ENCODE measurements around the gene MINDY4.

Gene MINDY4

DNA sequence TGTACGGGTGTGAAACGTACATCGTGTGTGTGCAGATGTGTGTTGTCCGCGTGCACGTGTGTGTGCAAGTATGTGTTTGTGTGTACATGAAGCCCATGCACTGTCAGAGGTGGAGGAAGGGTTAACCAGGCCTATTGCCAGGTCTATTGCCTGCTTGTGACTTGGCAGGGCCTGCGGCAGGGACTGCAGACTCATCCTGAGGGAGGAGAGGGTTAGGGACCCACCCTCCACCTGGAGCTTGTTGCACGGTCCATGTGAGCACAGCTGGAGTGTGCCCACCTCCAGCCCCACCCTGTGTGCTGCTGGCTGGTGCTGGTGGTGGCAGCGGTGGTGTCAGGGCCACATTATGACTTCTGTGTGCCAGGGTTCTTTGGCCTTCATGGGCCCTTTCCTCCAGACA, 133.3 kb downstream of the MINDY4 start:
- DNase-seq (ENCODE audit: low read depth) = no peak
- H3K4me3 ChIP-seq (ENCODE audit: control insufficient read depth, low read depth, low read length) = no peak overlapping the region
- TF ChIP-seq, protein P1, sequence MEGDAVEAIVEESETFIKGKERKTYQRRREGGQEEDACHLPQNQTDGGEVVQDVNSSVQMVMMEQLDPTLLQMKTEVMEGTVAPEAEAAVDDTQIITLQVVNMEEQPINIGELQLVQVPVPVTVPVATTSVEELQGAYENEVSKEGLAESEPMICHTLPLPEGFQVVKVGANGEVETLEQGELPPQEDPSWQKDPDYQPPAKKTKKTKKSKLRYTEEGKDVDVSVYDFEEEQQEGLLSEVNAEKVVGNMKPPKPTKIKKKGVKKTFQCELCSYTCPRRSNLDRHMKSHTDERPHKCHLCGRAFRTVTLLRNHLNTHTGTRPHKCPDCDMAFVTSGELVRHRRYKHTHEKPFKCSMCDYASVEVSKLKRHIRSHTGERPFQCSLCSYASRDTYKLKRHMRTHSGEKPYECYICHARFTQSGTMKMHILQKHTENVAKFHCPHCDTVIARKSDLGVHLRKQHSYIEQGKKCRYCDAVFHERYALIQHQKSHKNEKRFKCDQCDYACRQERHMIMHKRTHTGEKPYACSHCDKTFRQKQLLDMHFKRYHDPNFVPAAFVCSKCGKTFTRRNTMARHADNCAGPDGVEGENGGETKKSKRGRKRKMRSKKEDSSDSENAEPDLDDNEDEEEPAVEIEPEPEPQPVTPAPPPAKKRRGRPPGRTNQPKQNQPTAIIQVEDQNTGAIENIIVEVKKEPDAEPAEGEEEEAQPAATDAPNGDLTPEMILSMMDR (IDR thresholded peaks at IDR 0.05; ENCODE audit: control insufficient read depth, insufficient read depth, low read depth, low read length, missing control alignments) = no peak

DNA sequence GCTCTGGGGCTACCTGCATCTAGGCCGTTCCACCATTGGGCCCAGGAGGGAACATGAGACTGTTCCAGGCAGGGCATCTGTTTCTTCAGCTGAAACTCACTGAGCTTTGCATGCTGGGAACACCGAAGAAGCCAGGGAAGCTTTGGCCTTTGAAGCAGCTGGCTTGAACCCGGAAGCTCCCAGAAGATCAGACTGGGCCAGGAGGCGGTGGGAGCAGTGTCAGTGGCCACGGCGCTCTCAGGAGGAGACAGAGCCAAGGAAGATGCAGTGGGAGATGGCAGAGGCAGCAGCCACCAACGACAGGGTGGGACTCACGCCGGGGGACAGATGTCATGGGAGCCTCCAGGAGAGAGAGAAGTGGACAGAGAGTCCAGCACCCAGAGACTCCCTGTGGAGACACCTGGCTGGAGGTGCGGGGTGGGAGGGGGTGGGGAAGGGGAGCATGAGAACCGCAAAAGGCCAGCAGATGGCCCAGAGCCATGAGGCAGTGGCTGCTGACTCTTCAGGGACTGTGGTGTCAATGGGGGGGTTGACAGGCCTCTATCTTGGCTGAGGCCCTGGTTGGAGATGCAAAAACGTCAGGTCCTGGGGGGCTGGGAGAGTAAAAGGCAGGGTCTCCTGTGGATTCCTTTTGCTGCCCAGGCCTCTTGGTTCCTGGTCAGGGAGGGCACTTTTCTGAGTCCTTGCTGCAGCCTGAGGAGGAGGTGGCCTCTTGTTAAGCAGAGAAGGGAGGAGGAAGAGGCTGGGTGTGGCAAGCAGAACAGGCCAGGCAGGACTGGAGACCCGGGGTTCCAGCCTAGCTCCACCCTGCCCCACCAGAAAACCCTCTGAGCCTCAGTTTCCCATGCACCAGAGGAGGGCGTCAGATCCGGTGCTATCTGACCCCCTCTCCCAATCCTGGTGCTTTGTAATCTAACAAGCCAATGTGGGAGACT, 134.1 kb downstream of the MINDY4 start:
- DNase-seq (ENCODE audit: low read depth) = no peak
- TF ChIP-seq, protein P1 (IDR thresholded peaks at IDR 0.05; ENCODE audit: control insufficient read depth, insufficient read depth, low read depth, low read length, missing control alignments) = no peak
- H3K4me3 ChIP-seq (ENCODE audit: control insufficient read depth, low read depth, low read length) = no peak overlapping the region

DNA sequence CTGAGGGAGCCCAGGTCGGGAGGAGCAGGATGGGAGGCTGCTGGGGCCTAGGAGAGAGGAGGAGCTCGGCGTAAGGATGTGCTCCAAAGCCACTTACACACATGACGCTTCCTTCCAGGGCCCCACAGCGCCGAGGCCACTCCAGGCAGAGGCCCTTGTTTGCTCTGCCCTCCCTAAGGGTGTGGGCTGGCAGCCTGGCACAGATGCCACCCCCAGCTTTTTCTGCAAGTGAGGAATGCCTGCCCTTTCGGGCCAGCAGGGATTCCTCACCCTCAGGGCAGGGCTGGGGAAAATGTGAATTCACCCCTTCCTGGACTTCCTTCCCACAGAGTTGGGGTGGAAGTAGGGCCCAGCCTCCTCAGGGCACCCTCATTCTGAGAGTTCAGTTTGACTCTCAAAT, 134.8 kb downstream of the MINDY4 start:
- DNase-seq (ENCODE audit: low read depth) = no peak
- TF ChIP-seq, protein P1 (IDR thresholded peaks at IDR 0.05; ENCODE audit: control insufficient read depth, insufficient read depth, low read depth, low read length, missing control alignments) = no peak
- H3K4me3 ChIP-seq (ENCODE audit: control insufficient read depth, low read depth, low read length) = no peak overlapping the region

DNA sequence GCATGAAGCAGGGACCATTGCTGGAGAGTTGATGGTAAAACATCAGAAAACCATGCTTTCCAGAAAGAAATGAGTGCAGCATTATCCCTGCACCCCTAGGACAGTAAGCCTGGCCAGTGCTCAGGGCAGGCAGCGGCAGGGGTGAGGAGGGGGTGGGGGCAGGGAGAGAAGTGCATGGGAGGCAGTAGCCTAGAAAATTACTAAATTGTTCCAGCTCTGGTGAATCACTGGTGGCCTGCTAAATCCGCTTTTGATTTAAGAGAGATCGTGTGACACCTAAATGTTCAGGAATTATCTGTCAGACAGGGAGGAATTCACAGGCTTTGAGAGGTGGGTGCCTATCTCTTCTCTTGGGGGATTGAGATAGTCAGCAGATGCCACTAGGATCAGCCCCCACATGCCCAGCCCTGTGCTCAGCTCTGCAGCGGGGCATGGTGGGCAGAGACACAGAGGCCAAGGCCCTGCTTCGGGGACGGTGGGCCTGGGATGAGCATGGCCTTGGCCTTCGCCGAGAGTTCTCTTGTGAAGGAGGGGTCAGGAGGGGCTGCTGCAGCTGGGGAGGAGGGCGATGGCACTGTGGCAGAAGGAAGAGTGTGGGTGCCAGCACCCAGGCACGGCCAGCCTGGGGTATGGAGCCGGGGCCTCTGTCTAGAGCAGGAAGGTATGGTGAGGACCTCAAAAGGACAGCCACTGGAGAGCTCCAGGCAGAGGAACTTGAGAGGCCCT, 135.5 kb downstream of the MINDY4 start:
- peak; percentile 43 for DNase-seq (ENCODE audit: low read depth)
- no peak overlapping the region for H3K4me3 ChIP-seq (ENCODE audit: control insufficient read depth, low read depth, low read length)
- TF ChIP-seq, protein P1 (IDR thresholded peaks at IDR 0.05; ENCODE audit: control insufficient read depth, insufficient read depth, low read depth, low read length, missing control alignments) = no peak

DNA sequence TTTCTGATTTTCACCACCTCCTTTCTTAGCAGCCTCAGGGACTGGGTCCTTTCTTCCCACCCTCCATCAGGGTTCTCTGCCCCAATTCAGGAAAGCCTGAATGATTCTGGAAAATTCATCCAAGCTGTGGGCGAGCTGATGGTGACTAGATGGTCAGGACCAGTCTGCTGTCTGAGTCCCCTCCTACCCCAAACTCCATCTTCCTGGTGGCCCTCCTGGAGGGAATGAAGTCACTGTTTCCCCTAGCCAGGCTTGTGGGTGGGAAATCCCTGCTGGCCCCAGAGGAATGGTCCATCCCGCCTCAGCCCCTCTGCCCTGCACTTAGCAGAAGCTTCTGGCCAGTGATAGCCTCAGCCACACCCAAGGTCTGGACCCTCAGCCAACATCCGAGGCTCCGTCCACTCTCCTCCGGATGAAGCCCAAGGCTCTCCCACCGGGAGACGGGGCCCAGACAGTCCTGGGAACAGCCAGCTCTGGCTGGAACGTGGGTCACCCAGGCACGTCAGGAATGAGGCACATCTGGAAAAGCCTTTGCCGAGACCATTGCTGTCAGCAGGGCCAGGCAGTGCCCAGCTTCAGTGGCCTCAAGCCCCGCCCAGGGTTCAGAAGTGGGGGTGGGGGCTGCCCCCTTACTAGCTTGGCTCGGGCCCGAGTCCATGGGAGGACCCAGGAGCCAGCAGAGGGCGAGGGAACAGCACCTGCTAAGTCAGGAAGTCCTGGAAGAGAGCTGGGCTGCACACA, 136.5 kb downstream of the MINDY4 start:
- TF ChIP-seq, protein P1 (IDR thresholded peaks at IDR 0.05; ENCODE audit: control insufficient read depth, insufficient read depth, low read depth, low read length, missing control alignments) = no peak
- DNase-seq (ENCODE audit: low read depth) = no peak

DNA sequence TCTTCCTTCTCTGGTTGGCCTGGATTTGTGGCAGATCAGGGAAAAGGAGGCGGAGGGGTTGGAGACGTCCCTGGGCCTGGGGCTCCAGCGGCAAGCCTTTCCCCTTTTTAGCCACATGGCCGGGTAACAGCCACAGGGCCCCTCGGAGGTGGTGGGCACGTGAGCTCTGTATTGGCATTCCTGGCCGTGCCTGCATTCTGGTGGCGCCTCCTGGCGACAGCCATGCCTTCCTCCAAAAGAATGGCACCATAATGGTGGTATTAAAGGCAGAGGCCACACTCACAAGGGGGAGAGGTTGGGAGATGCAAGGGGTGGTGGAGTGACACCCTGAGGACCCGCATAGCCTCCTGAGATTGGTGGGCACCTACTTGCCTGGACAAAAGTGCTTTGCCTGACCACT, 137.5 kb downstream of the MINDY4 start:
- no peak for DNase-seq (ENCODE audit: low read depth)
- H3K4me3 ChIP-seq (ENCODE audit: control insufficient read depth, low read depth, low read length) = no peak overlapping the region
- TF ChIP-seq, protein P1 (IDR thresholded peaks at IDR 0.05; ENCODE audit: control insufficient read depth, insufficient read depth, low read depth, low read length, missing control alignments) = no peak

More for the DNA sequence above, 136.5 kb downstream of the MINDY4 start:
- H3K4me3 ChIP-seq (ENCODE audit: control insufficient read depth, low read depth, low read length) = no peak overlapping the region
